Umbilical cord (tissue), 2 donors: ENCODE results near the gene CLEC4M. TPM values are rescaled to one million over a fixed set of nuclear protein-coding genes. Genes with fewer than 3 reads are reported as not detected.

Experiments used
- DNase-seq: peaks from one replicate; pipeline ENCODE4 v3.0.0-alpha.2; 2015; ENCODE audit warnings: low spot score
- total RNA-seq: library from RNA; depleted of rRNA; stranded (reverse); fragments of >200 nt; gene quantifications from one replicate; pipeline ENCODE4 v1.2.3, GENCODE V29; 2014; ENCODE audit warnings: low replicate concordance; ENCODE audit not compliant: insufficient read depth

Gene CLEC4M, protein sequence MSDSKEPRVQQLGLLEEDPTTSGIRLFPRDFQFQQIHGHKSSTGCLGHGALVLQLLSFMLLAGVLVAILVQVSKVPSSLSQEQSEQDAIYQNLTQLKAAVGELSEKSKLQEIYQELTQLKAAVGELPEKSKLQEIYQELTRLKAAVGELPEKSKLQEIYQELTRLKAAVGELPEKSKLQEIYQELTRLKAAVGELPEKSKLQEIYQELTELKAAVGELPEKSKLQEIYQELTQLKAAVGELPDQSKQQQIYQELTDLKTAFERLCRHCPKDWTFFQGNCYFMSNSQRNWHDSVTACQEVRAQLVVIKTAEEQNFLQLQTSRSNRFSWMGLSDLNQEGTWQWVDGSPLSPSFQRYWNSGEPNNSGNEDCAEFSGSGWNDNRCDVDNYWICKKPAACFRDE
- total RNA-seq = 1.7 TPM

DNA sequence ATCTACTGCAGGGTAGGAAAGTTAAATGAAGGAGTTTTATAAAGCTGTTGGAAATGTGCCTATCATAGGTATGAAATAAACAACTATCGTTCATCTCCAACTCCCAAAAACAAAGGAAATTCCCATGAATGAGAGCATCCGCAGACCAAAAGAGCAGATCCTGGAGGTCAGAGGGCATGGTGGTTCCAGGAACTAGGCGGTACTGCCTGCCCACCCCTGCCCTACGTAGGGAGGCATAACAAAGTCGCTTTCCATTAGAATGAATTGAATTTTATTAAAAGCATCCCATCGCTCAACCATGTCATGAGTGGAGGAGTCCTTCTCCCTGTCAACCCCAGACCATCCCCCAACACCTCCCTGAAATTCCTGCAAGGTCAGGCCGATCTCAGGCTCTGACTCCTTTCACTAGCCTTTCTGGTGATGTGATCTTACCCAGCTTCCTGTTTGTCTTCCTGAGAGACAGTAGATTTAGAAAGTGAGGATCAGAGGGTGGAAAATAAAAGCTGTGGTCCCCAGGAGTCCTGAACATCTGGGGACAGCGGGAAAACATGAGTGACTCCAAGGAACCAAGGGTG, at the start of gene CLEC4M:
CLEC4M (plus strand) TSS at position 525 of the 575 bp plus-strand sequence; CDS start at position 549, 24 bp downstream.
- no peak for DNase-seq

DNA sequence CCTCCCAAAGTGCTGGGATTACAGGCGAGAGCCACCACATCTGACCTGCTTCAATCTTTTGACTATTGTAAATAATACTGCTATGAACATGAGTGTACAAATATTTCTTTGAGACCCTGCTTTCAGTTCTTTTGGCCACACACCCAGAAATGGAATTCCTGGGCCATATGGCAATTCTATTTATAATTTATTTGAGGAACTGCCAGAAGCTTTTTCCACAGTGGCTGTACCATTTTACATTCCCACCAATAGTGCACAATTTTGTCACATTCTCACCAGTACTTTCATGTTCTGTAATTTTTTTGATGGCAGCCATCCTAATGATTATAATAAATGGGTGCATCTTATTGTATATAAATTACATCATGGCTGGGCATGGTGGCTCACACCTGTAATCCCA, 47.4 kb upstream of the CLEC4M start:
- no peak for DNase-seq

DNA sequence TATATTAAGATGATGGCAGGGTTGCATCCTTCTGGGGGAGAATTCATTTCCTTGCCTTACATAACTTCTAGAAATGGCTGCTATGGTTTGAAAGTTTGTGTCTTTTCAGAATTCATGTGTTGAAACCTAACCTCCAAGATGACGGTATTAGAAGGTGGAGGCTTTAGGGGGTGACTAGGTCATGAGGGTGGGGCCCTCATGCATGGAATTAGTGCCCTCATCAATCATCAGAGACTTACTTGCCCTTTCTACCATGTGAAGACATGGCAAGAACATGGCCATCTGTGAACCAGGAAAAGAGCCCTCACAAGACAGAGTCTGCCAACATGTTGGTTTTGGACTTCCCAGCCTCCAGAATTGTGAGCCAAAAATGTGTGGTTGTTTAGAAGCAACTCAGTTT, 46.3 kb upstream of the CLEC4M start:
- no peak for DNase-seq

DNA sequence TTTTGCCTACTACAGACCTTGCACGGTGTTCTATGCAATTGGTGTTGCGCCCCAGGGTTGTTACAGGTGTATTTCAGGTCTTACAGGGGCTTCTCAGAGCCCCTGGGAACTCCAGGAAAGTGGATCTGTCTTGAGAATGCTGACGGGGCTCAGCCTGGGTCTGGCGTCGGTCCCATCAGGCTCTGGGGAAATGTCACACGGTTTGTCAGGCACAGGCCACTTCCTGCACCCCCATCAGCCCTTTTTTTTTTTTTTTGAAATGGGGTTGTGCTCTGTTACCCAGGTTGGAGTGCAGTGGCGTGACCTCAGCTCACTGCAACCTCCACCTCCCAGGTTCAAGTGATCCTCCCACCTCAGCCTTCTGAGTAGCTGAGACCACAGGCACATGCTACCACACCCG, 44.4 kb upstream of the CLEC4M start:
- DNase-seq = no peak

DNA sequence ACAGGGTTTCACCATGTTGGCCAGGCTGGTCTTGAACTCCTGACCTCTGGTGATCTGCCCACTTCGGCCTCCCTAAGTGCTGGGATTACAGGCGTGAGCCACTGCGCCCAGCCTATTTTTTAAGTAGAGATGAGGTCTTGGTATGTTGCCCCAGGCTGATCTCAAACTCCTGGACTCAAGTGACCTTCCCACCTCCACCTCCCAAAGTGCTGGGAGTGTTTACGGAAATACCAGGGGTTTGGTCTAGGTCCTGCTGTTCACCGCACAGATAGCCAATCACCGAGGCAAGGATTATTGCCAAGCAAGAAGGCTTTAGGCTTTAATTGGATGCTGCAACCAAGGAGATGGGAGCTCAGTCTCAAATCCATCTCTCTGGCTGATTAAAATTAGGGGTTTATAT, 42.7 kb upstream of the CLEC4M start:
- no peak for DNase-seq

DNA sequence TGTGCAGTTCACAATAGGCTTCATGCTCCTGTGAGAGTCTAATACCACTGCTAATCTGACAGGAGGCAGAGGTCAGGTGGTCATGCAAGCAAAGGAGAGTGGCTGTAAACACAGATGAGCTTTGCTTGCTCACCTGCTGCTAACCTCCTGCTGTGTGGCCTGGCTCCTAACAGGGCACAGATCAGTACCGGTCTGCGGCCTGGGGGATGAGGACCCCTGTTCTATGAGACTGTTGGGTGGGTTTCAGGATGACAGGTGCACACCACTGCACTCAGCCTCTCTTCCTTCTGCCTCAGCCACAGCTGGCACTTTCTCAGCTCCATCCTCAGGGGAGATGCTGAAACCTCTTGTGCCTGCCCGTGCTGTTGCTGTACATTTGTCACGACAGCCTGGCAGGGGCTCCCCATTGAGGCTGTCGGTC, 40.8 kb upstream of the CLEC4M start:
- DNase-seq = no peak

DNA sequence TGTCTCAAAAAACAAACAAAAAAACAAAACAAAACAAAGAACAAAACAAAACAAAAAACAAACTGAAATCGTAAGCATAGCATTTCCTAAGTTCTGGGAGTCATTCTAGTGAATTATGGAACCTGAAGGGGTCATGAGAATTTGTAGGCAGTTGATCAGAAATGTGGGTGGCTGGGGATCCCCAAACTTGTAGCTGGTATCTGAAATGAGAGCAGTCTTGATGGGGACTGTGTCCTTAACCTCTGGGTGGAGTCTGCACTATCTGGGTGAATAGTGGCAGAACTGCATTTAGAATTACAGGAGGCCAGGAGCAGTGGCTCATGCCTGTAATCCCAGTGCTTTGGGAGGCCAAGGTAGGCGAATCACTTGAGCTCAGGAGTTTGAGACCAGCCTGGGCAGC, 37.3 kb upstream of the CLEC4M start:
- no peak for DNase-seq

DNA sequence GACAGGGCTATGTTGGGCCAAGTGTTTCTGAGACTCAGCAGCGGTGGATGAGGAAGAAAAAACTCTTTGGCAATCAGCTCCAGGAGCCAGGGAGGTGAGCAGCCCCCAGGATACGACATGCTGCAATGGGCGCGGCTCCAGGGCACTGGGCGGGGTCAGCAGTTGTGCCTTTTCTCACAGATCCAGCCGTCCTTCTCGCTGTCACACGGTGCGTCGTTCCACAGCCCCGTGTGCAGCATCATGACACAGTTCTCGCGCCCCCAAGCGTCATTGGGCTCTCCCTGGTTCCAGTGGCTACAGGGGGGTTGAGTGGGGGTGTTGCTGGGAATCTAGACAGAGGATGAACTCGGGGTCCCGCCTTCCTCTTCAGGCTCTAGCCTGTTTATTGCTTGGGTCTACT, 33.8 kb upstream of the CLEC4M start:
- DNase-seq = no peak

DNA sequence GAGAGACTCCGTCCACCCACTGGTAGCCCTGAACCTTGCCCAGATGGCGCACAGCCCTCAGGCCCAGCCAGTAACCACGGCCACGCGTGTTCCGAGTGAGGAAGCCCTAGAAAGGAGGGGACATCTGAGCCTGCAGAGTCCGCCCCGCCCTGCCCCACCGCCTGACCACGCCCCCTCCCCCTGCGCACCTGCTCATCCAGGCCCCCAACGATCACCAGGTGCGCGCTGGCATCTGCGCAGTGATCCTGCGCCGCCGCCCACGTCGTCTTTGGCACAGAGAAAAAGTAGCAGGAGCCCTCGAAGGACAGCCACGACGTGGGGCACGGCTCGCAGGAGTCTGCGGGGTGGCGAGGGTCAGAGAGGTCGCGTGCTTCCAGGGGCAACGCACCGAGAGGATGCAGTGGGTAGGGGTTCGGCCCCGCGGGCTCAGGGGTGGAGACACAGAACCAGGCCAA, 33.2 kb upstream of the CLEC4M start:
- no peak for DNase-seq

DNA sequence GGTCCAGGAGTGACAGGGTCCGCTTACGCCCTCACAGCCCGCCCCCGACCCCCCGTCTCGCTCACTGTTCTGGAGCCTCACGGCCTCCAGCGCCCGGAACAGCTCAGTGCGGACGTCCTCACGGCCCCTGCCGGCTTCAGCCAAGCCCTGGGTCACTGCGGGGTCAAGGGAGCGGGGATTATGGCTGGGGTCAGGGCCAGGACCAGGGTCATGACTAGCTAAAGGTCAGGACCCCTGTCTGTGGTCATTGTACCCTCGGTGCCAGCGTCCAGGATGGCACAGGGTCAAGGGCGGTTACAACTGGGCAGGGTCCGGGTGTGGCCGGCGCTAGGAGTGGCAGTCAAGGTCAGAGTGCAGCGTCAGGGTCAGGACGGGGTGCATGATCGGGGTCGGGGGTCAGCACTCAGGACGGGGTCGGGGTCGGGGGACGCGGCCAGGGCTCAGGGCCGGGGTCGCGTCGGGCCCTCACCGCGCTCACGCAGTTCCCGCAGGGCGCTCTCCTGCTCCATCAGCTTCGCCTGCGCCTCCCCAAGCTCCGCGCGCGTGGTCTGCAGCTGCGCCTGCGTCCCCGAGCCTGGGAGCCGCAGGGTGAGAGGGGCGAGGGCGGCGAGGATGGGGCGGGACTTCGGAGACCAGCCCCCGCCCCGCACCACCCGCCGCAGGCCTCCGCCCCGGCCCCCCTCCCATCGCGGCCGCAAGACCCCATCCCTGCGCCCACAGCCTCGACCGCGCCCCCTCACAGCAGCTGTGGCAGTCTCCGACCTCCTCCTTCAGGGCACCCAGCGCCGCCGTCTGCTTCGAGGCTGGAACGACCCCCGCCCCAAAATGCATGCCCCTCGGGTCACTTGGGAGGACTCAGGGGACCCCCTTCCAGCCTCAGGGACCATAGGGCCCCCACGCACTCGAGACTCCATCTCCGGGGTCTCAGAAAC, 32.5 kb upstream of the CLEC4M start:
- no peak for DNase-seq

DNA sequence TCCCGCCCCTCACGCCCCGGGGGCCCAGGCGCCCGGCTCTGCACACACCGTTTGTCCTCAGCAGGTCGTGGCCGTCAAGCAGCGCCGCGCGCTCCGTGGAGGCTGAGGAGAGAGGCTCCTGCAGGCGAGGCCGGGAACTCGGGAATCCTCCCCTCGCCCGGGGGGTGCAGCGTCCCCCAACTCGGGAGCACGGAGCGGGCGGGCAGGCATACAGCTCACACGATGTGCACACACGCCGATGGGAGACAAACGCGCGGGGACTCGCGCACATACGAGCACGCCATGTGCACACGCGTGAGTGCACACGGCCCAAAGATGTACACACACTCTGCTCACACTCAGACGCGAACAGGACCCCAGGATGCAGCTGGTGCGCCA, 31.8 kb upstream of the CLEC4M start:
- DNase-seq = no peak

DNA sequence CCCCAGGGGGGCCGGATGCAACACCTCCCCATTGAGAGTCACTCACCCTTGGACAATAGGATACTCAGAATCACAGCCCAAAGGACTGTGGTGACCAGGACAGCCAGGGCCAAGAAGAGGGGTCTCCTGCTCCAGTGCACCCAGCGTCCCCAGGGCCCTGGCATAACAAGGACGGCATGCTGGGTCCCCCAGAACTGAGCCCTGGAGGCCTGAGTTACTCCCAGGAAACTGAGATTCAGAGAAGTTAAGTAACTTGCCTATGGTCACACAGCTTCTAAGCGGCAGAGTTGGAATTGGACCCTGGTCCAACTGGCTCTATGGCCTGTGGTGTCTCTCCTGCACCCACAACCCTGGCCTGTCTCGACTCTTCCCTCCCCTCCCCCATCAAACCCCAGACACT, 31.4 kb upstream of the CLEC4M start:
- no peak for DNase-seq

DNA sequence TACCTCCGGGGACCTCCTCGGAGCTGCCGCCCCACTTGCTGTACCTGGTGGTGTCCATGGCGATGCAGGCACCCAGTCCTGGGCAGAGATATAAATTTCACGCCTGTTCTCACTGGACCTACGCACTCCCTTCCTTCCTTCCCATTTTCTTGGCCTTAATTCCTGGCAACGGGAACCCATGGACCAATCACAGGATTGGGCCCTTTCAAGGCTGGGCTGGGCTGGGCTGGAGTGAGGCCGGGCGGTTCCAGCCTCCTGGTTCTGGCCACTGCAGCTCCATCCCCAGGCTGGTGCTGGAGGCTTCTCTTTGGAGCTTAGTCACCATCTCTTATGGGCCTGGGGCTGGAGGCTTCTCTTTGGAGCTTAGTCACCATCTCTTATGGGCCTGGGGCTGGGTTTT, 31.0 kb upstream of the CLEC4M start, which contains the start of gene CLEC4G:
CLEC4G (minus strand) TSS at position 66 of the 400 bp plus-strand sequence; CDS start at position 58, 8 bp downstream.
- no peak for DNase-seq

DNA sequence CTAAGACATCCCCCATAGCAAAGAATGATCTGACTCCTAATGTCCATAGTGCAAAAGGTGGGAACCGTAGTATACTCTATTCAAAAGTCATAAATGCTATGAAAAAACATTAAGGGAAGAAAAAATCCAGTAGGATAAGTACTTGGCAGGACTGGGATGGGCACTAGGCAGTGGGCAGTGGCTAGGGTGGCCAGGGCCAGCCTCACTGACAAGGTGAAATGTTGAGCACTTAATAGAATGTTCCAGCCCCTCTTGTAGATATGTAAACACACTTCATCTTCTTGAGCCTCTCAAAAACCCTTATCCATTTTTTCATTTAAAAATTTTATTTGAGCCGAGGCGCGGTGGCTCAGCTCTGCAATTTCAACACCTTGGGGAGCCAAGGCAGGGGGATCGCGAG, 29.7 kb upstream of the CLEC4M start:
- DNase-seq = no peak

DNA sequence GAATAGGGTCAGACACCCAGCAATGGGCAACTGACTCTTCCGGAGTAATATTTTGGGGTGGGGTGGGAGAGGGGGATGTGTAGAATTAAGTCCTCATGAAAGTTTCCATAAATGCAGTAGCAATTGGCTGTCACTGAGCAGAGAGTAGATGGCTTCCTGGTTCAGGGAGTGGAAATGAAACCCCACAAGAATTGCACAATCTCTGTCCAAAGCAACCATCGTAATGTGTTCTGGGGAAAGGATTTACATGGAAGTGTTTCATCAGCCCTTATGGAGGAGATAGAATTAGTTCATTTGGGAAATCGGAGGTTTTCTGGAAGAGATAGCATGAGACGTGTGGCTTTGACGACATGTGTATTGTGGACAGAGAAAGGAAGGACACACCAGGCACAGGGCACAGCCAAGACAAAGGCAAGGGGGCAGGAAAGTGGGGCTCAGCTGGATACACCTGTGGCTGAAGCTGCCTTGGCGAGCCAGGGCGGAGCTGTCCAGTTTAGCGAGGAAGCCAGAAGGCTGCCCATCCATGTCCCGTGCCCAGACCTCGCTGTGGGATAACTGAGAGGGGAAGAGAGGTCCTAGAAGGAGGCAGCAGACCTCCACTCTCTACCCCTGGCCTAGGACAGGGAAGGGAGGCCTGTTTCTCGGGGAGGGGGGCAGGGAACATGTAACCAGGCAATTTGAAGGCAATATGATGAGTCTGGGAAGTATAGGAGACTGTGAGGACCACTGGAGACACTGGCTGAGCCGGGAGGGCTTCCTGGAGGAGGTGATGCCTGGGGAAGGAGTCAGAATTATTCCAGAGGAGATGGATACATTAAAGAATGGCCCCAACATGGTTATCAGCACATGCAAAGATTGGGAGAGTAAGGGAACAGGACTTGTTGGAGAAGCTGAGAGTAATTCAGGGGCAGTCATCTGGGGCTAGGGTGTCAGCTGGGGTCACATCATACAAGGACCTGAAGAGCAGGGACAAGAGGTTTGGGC, 28.5 kb upstream of the CLEC4M start:
- DNase-seq = peak; percentile 42

DNA sequence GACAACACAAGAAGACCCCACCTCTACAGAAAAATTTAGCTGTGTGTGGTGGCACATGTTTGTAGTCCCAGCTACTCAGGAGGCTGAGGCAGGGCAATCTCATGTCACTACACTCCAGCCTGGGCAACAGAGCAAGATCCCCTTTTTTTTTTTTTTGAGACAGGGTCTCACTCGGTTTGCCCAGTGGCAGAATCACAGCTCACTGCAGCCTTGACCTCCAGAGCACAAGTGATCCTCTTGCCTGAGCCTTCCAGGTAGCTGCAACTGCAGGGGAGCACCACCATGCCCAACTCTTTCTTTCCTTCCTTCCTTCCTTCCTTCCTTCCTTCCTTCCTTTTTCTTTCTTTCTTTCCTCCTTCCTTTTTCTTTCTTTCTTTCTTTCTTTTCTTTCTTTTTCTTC, 26.9 kb upstream of the CLEC4M start:
- no peak for DNase-seq

DNA sequence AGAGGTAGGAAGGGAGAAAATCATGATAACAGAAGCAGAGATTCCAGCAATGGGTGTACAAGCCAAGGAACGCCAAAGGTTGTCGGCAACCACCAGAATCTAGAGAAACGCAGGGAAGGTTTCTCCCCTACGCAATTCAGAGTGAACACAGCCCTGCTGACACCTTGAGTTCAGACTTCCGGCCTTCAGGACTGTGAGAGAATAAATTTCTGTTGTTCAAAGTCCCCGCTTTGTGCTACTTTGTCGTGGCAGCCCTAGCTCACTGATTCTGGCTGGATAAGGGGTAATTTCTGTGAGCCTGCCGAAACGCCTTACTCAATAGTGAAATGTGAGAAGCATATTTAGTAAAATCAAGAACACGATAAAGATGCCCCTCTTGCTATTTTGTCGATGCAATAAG, 25.8 kb upstream of the CLEC4M start:
- DNase-seq = no peak

DNA sequence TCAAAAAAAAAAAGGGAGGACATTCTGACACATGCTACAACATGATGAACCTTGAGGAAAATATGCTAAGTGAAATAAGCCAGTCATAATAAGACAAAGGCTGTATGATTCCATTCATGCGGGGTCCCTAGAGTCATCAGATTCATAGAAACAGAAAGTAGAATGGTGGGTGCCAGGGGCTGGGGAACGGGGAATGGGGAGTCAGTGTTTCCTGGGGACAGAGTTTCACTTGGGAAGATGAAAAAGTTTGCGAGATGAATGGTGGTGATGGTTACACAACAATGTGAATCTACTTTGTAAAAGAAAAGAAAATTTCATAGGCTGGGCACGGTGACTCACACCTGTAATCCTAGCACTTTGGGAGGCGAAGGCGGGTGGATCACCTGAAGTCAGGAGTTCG, 25.0 kb upstream of the CLEC4M start:
- DNase-seq = no peak

DNA sequence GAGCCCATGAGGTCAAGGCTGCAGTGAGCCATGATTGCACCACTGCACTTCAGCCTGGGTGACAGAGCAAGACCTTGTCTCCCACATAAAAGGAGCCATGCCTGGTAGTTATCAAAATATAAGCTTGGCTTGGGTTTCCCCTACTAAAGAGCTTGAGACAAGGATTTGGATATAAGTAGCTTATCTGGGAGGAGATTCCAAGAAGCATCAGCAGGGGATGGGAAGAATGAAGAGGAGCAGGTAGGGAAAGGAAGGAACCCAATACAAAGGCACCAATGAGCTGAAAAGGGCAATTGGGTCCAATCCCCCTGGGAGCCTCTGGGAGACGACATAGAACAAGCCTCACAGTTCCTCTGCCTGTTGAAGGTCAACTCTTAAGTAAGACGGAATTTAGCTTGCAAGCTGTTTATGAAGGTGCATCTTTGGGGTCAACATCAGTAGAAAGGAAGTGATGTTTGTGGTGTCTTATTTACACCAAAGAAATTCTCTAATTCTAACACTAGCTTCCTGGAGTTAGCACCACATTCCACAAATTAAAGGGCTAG, 23.8 kb upstream of the CLEC4M start:
- no peak for DNase-seq
